DMS79 (cell line): ENCODE measurements around the gene MCM8.

Experiments
- DNase-seq: peaks from one replicate; lab custom pipeline; 2025; lab: John Stamatoyannopoulos, UW

Gene MCM8

GRCh38 chr20:5950271-5951031, at the start of gene MCM8, which contains the start of gene TRMT6:
Gene MCM8, plus strand, starts transcription at chr20:5950652. Its CDS starts 1,364 bp downstream, at chr20:5952016.
Gene TRMT6, minus strand, starts transcription at chr20:5950533. Its CDS starts 128 bp downstream, at chr20:5950405.
- DNase-seq: peak; percentile 80

GRCh38 chr20:5900908-5901307, 49.5 kb upstream of the MCM8 start:
- no peak for DNase-seq

- DNase-seq: no peak
Measured at GRCh38 chr20:5908981-5909380, 41.5 kb upstream of the MCM8 start.

- no peak for DNase-seq
Measured at GRCh38 chr20:5910186-5910585, 40.3 kb upstream of the MCM8 start.

- DNase-seq: no peak
Measured at GRCh38 chr20:5913166-5913565, 37.3 kb upstream of the MCM8 start.

GRCh38 chr20:5914859-5915258, 35.6 kb upstream of the MCM8 start:
- DNase-seq: no peak

- DNase-seq: no peak
Measured at GRCh38 chr20:5918856-5919625, 31.4 kb upstream of the MCM8 start.

- DNase-seq: no peak
Measured at GRCh38 chr20:5919626-5920544, 30.6 kb upstream of the MCM8 start.

- DNase-seq: no peak
Measured at GRCh38 chr20:5920581-5920980, 29.9 kb upstream of the MCM8 start.

- DNase-seq: no peak
Measured at GRCh38 chr20:5923493-5923892, 27.0 kb upstream of the MCM8 start.

- DNase-seq: no peak
Measured at GRCh38 chr20:5925551-5925950, 24.9 kb upstream of the MCM8 start.

- no peak for DNase-seq
Measured at GRCh38 chr20:5927749-5928462, 22.5 kb upstream of the MCM8 start.

- DNase-seq: no peak
Measured at GRCh38 chr20:5928836-5929715, 21.4 kb upstream of the MCM8 start.

- DNase-seq: no peak
Measured at GRCh38 chr20:5931411-5931810, 19.0 kb upstream of the MCM8 start.

GRCh38 chr20:5932796-5933195, 17.7 kb upstream of the MCM8 start:
- DNase-seq: no peak

- no peak for DNase-seq
Measured at GRCh38 chr20:5933802-5934436, 16.5 kb upstream of the MCM8 start.

- no peak for DNase-seq
Measured at GRCh38 chr20:5935384-5935783, 15.1 kb upstream of the MCM8 start.

- DNase-seq: no peak
Measured at GRCh38 chr20:5936238-5936637, 14.2 kb upstream of the MCM8 start.

- DNase-seq: no peak
Measured at GRCh38 chr20:5938456-5939029, 11.9 kb upstream of the MCM8 start.

- DNase-seq: no peak
Measured at GRCh38 chr20:5945963-5946362, 4.5 kb upstream of the MCM8 start.
